SK-N-SH treated with all-trans-retinoic acid at 6 μM for 48 hours (cell line): Measurements from ENCODE around the gene BPIFB2.

ENCODE experiments used
- ATAC-seq: fragments of 200-7000 bp; cut with Tn5 transposase; 3 replicates; pipeline ENCODE4 v1.9.1; 2020; ENCODE audit warnings: mild to moderate bottlenecking, moderate library complexity
- ARNTL ChIP-seq: fragments of 450-650 bp; formaldehyde crosslinking; IDR thresholded peaks from 2 replicates; pipeline ENCODE4 v1.5.0; 2020; ENCODE audit warnings: low read depth, mild to moderate bottlenecking, moderate library complexity, borderline replicate concordance
- BACH2 ChIP-seq: fragments of 250-450 bp; sonication (Bioruptor Pico); IDR thresholded peaks from 2 replicates; pipeline ENCODE4 v1.9.0; 2021; ENCODE audit warnings: mild to moderate bottlenecking, borderline replicate concordance
- CREB5 ChIP-seq: fragments of 250-450 bp; sonication (Bioruptor Pico); IDR thresholded peaks from 2 replicates; pipeline ENCODE4 v1.5.1; 2020; ENCODE audit warnings: low read depth, mild to moderate bottlenecking, moderate library complexity
- CSDC2 ChIP-seq: fragments of 250-450 bp; sonication (Bioruptor Pico); IDR thresholded peaks from 2 replicates; pipeline ENCODE4 v1.5.0; 2020; ENCODE audit warnings: mild to moderate bottlenecking, moderate library complexity
- CSRNP3 ChIP-seq: fragments of 250-450 bp; sonication (Bioruptor Pico); IDR thresholded peaks from 2 replicates; pipeline ENCODE4 v1.5.1; 2021; ENCODE audit warnings: mild to moderate bottlenecking, moderate library complexity
- GLIS3 ChIP-seq: fragments of 250-450 bp; sonication (Bioruptor Pico); IDR thresholded peaks from 2 replicates; pipeline ENCODE4 v1.5.0; 2020; ENCODE audit warnings: mild to moderate bottlenecking, moderate library complexity
- ISL1 ChIP-seq: fragments of 250-450 bp; sonication (Bioruptor Pico); IDR thresholded peaks from 2 replicates; pipeline ENCODE4 v2.1.2; 2022; ENCODE audit warnings: mild to moderate bottlenecking, moderate library complexity
- OSR1 ChIP-seq: fragments of 250-450 bp; sonication (Bioruptor Pico); IDR thresholded peaks from 2 replicates; pipeline ENCODE4 v1.8.0; 2022; ENCODE audit warnings: moderate library complexity, mild to moderate bottlenecking, inconsistent platforms
- PATZ1 ChIP-seq: fragments of 250-450 bp; sonication (Bioruptor Pico); IDR thresholded peaks from 2 replicates; pipeline ENCODE4 v1.8.0; 2020; ENCODE audit warnings: mild to moderate bottlenecking, moderate library complexity, borderline replicate concordance
- POU6F1 ChIP-seq: fragments of 250-450 bp; sonication (Bioruptor Pico); IDR thresholded peaks from 2 replicates; pipeline ENCODE4 v1.8.0; 2021; ENCODE audit warnings: low read depth, mild to moderate bottlenecking, moderate library complexity, borderline replicate concordance
- PPARA ChIP-seq: fragments of 250-450 bp; sonication (Bioruptor Pico); IDR thresholded peaks from 2 replicates; pipeline ENCODE4 v1.5.0; 2020; ENCODE audit warnings: mild to moderate bottlenecking, borderline replicate concordance
- RARB ChIP-seq: fragments of 250-450 bp; sonication (Bioruptor Pico); IDR thresholded peaks from 2 replicates; pipeline ENCODE4 v1.8.0; 2021; ENCODE audit warnings: mild to moderate bottlenecking, moderate library complexity
- SNAI2 ChIP-seq: fragments of 250-450 bp; sonication (Bioruptor Pico); IDR thresholded peaks from 2 replicates; pipeline ENCODE4 v1.5.0; 2020; ENCODE audit warnings: mild to moderate bottlenecking, moderate library complexity
- TCF4 ChIP-seq: fragments of 250-450 bp; sonication (Bioruptor Pico); IDR thresholded peaks from 2 replicates; pipeline ENCODE4 v1.8.0; 2021; ENCODE audit warnings: mild to moderate bottlenecking, moderate library complexity, borderline replicate concordance
- TOX ChIP-seq: fragments of 250-450 bp; sonication (Bioruptor Pico); IDR thresholded peaks from 2 replicates; pipeline ENCODE4 v1.8.0; 2021; ENCODE audit warnings: mild to moderate bottlenecking, moderate library complexity, borderline replicate concordance
- TSHZ2 ChIP-seq: fragments of 250-450 bp; sonication (Bioruptor Pico); IDR thresholded peaks from 2 replicates; pipeline ENCODE4 v1.5.0; 2020; ENCODE audit warnings: mild to moderate bottlenecking, moderate library complexity
- ZC3H10 ChIP-seq: fragments of 250-450 bp; sonication (Bioruptor Pico); IDR thresholded peaks from 2 replicates; pipeline ENCODE4 v1.5.1; 2021; ENCODE audit warnings: mild to moderate bottlenecking, moderate library complexity
- ZFP3 ChIP-seq: fragments of 250-450 bp; sonication (Bioruptor Pico); IDR thresholded peaks from 2 replicates; pipeline ENCODE4 v1.5.0; 2020; ENCODE audit warnings: mild to moderate bottlenecking, moderate library complexity
- ZFP30 ChIP-seq: fragments of 450-650 bp; formaldehyde crosslinking; IDR thresholded peaks from 2 replicates; pipeline ENCODE4 v1.5.0; 2022; ENCODE audit warnings: mild to moderate bottlenecking, moderate library complexity
- ZNF565 ChIP-seq: fragments of 450-650 bp; formaldehyde crosslinking; conservative IDR thresholded peaks from 2 replicates; pipeline ENCODE4 v1.5.0; 2020; ENCODE audit warnings: low read depth, mild to moderate bottlenecking, moderate library complexity
- ZNF70 ChIP-seq: fragments of 450-650 bp; formaldehyde crosslinking; IDR thresholded peaks from 2 replicates; pipeline ENCODE4 v1.5.0; 2020; ENCODE audit warnings: mild to moderate bottlenecking, moderate library complexity
- ZNF8 ChIP-seq: fragments of 450-650 bp; formaldehyde crosslinking; IDR thresholded peaks from 2 replicates; pipeline ENCODE4 v1.5.0; 2020; ENCODE audit warnings: mild to moderate bottlenecking, moderate library complexity

The BPIFB2 gene

GRCh38 chr20:33067806-33068205 lies 60.3 kb downstream of the BPIFB2 start:
- ATAC-seq = no peak
- TF ChIP-seq TOX (CRISPR knock-in tag) = no peak
- TF ChIP-seq TCF4 (CRISPR knock-in tag) = no peak
- TF ChIP-seq BACH2 (CRISPR knock-in tag) = no peak
- TF ChIP-seq ISL1 = no peak
- TF ChIP-seq ZFP3 = no peak
- TF ChIP-seq CSRNP3 (CRISPR knock-in tag) = no peak
- no peak for TF ChIP-seq PPARA (CRISPR knock-in tag)
- no peak for TF ChIP-seq ZNF70 (CRISPR knock-in tag)
- TF ChIP-seq TSHZ2 (CRISPR knock-in tag) = no peak
- TF ChIP-seq RARB (CRISPR knock-in tag) = no peak
- no peak for TF ChIP-seq POU6F1 (CRISPR knock-in tag)
- TF ChIP-seq ZNF8 = no peak
- TF ChIP-seq OSR1 (CRISPR knock-in tag) = no peak
- no peak for TF ChIP-seq PATZ1 (CRISPR knock-in tag)
- no peak for TF ChIP-seq ARNTL (CRISPR knock-in tag)
- no peak for TF ChIP-seq GLIS3 (CRISPR knock-in tag)
- TF ChIP-seq ZFP30 (CRISPR knock-in tag) = no peak
- TF ChIP-seq ZC3H10 (CRISPR knock-in tag) = no peak

- TF ChIP-seq SNAI2 (CRISPR knock-in tag) = no peak
- TF ChIP-seq TOX (CRISPR knock-in tag) = no peak
- TF ChIP-seq TSHZ2 (CRISPR knock-in tag) = no peak
- TF ChIP-seq ZNF70 (CRISPR knock-in tag) = no peak
- no peak for TF ChIP-seq GLIS3 (CRISPR knock-in tag)
- TF ChIP-seq ZNF565 (CRISPR knock-in tag) = no peak
- no peak for TF ChIP-seq ARNTL (CRISPR knock-in tag)
- no peak for TF ChIP-seq PATZ1 (CRISPR knock-in tag)
- TF ChIP-seq PPARA (CRISPR knock-in tag) = no peak
- no peak for TF ChIP-seq ZFP30 (CRISPR knock-in tag)
- TF ChIP-seq ISL1 = no peak
- TF ChIP-seq CSDC2 (CRISPR knock-in tag) = no peak
- TF ChIP-seq POU6F1 (CRISPR knock-in tag) = no peak
- TF ChIP-seq RARB (CRISPR knock-in tag) = no peak
- TF ChIP-seq ZNF8 = no peak
- no peak for TF ChIP-seq CREB5 (CRISPR knock-in tag)
- no peak for TF ChIP-seq OSR1 (CRISPR knock-in tag)
- TF ChIP-seq TCF4 (CRISPR knock-in tag) = no peak
Measured at GRCh38 chr20:33068251-33068939, 60.9 kb downstream of the BPIFB2 start.

More at GRCh38 chr20:33068251-33068939, 60.9 kb downstream of the BPIFB2 start:
- ATAC-seq = no peak
